Mesenchymal stem cell (in vitro differentiated cells and primary cell): ENCODE measurements around the gene CXorf51B. TPM values are rescaled to one million over a fixed set of nuclear protein-coding genes. Genes with fewer than 3 reads are reported as not detected.
"Not testable (repeated sequence)": the region's sequence is repeated elsewhere in the genome, so short reads cannot be mapped to it uniquely, and the experiment has no call there.

Source experiments
- DNase-seq: peaks from one replicate; pipeline ENCODE4 v3.0.0-alpha.2; 2013
- H2AFZ ChIP-seq: one replicate; pipeline ENCODE4 v1.6.1; 2013; ENCODE audit warnings: low read depth, mild to moderate bottlenecking, control low read depth, inconsistent platforms, low read length, moderate library complexity
- H2AK5ac ChIP-seq: 2 replicates; pipeline ENCODE4 v1.6.1; 2013; ENCODE audit warnings: low read length, moderate library complexity, mild to moderate bottlenecking, inconsistent platforms; ENCODE audit not compliant: severe bottlenecking
- H2BK120ac ChIP-seq: one replicate; pipeline ENCODE4 v1.6.1; 2013; ENCODE audit warnings: low read depth, mild to moderate bottlenecking, inconsistent platforms, low read length, moderate library complexity
- H2BK12ac ChIP-seq, 2 experiments: one replicate each; pipeline ENCODE4 v1.6.1; 2013; ENCODE audit warnings: inconsistent platforms in 2 of 2, low read length in 2 of 2, mild to moderate bottlenecking in 2 of 2, moderate library complexity in 2 of 2, control low read depth in 1 of 2
- H2BK15ac ChIP-seq: one replicate; pipeline ENCODE4 v1.6.1; 2013; ENCODE audit warnings: mild to moderate bottlenecking, low read depth, inconsistent platforms; ENCODE audit not compliant: poor library complexity, severe bottlenecking
- H2BK5ac ChIP-seq: 2 replicates; pipeline ENCODE4 v1.6.1; 2013; ENCODE audit warnings: low read depth, mild to moderate bottlenecking, low read length, control low read depth, inconsistent platforms; ENCODE audit not compliant: poor library complexity, severe bottlenecking
- H3K14ac ChIP-seq, 2 experiments: one replicate each; pipeline ENCODE4 v1.6.1; 2013; ENCODE audit warnings: inconsistent platforms in 2 of 2, low read length in 2 of 2, control low read depth in 1 of 2, mild to moderate bottlenecking in 1 of 2, moderate library complexity in 1 of 2
- H3K18ac ChIP-seq, 2 experiments: one replicate each; pipeline ENCODE4 v1.6.1; 2013; ENCODE audit warnings: inconsistent platforms in 2 of 2, low read length in 2 of 2, control low read depth in 1 of 2, low read depth in 1 of 2, mild to moderate bottlenecking in 1 of 2
- H3K23ac ChIP-seq, 2 experiments: one replicate each; pipeline ENCODE4 v1.6.1; 2013; ENCODE audit warnings: inconsistent platforms in 2 of 2, low read length in 2 of 2, mild to moderate bottlenecking in 2 of 2, moderate library complexity in 2 of 2, control low read depth in 1 of 2
- H3K27ac ChIP-seq: 2 replicates; pipeline ENCODE4 v1.5.1; 2013; ENCODE audit warnings: mild to moderate bottlenecking, moderate library complexity, low read length, control low read depth, inconsistent platforms; ENCODE audit not compliant: poor library complexity, severe bottlenecking
- H3K27me3 ChIP-seq, 2 experiments: 2 replicates each; pipeline versions ENCODE4 v1.6.1 to v1.7.0; 2013; ENCODE audit warnings: low read length in 2 of 2, mild to moderate bottlenecking in 2 of 2, moderate library complexity in 2 of 2, control low read depth in 1 of 2, inconsistent platforms in 1 of 2; ENCODE audit not compliant: control insufficient read depth in 1 of 2, insufficient read depth in 1 of 2
- H3K36me3 ChIP-seq, 2 experiments: 2 replicates each; pipeline versions ENCODE4 v1.6.1 to v1.7.0; 2013; ENCODE audit warnings: low read length in 2 of 2, control low read depth in 1 of 2, inconsistent platforms in 1 of 2, low read depth in 1 of 2, mild to moderate bottlenecking in 1 of 2; ENCODE audit not compliant: insufficient read depth in 2 of 2, control insufficient read depth in 1 of 2
- H3K4ac ChIP-seq, 2 experiments: one replicate each; pipeline ENCODE4 v1.6.1; 2013; ENCODE audit warnings: inconsistent platforms in 2 of 2, low read length in 2 of 2, mild to moderate bottlenecking in 2 of 2, moderate library complexity in 2 of 2, control low read depth in 1 of 2, low read depth in 1 of 2
- H3K4me1 ChIP-seq: 2 replicates; pipeline ENCODE4 v1.6.1; 2013; ENCODE audit warnings: low read depth, low read length, control low read depth; ENCODE audit not compliant: control insufficient read depth, insufficient read depth
- H3K4me2 ChIP-seq: 2 replicates; pipeline ENCODE4 v1.6.1; 2013; ENCODE audit warnings: low read length, mild to moderate bottlenecking, inconsistent platforms; ENCODE audit not compliant: poor library complexity, severe bottlenecking
- H3K4me3 ChIP-seq, 2 experiments: 2 replicates each; pipeline versions ENCODE4 v1.5.1 to v1.7.0; 2013; ENCODE audit warnings: low read length in 2 of 2, mild to moderate bottlenecking in 2 of 2, control low read depth in 1 of 2, low read depth in 1 of 2; ENCODE audit not compliant: insufficient read depth in 1 of 2
- H3K79me1 ChIP-seq: replicated peaks from 2 replicates; pipeline ENCODE4 v1.6.1; 2013; ENCODE audit warnings: mild to moderate bottlenecking, control low read depth, low read length, inconsistent platforms; ENCODE audit not compliant: poor library complexity, severe bottlenecking
- H3K9ac ChIP-seq: 2 replicates; pipeline ENCODE4 v1.7.0; 2013; ENCODE audit warnings: mild to moderate bottlenecking, low read length, moderate library complexity
- H3K9me3 ChIP-seq: 2 replicates; pipeline ENCODE4 v1.7.0; 2013; ENCODE audit warnings: mild to moderate bottlenecking, low read length; ENCODE audit not compliant: control insufficient read depth
- H4K8ac ChIP-seq: one replicate; pipeline ENCODE4 v1.6.1; 2013; ENCODE audit warnings: inconsistent platforms, mild to moderate bottlenecking, low read length, moderate library complexity
- H4K91ac ChIP-seq: one replicate; pipeline ENCODE4 v1.6.1; 2013; ENCODE audit warnings: mild to moderate bottlenecking, low read length, inconsistent platforms
- WGBS: methylation state at CpG from one replicate; pipeline ENCODE4 v1.1.7; 2013; ENCODE audit warnings: mixed read lengths; 5-methylcytosine and 5-hydroxymethylcytosine counted together
- polyA plus RNA-seq, 2 experiments: library from polyadenylated mRNA; stranded (reverse); fragments of 200-250 nt; gene quantifications; one replicate each; pipeline ENCODE4 v1.2.3, GENCODE V29; 2013

CXorf51B gene
- polyA plus RNA-seq (2013, experiment 1 of 2): not detected
- polyA plus RNA-seq (2013, experiment 2 of 2): not detected

- not testable (repeated sequence) for H3K18ac ChIP-seq, DNase-seq, H3K4me3 ChIP-seq, H2BK120ac ChIP-seq, H3K79me1 ChIP-seq, H3K4me1 ChIP-seq, H3K27ac ChIP-seq, H3K9me3 ChIP-seq, H2BK5ac ChIP-seq, H2AK5ac ChIP-seq, H3K27me3 ChIP-seq, H4K91ac ChIP-seq, H4K8ac ChIP-seq, H3K4me2 ChIP-seq, H2AFZ ChIP-seq, H2BK12ac ChIP-seq, H3K9ac ChIP-seq, H3K23ac ChIP-seq, H3K4ac ChIP-seq, H2BK15ac ChIP-seq, H3K14ac ChIP-seq, H3K36me3 ChIP-seq
- WGBS: no CpG with 5 or more reads among the region's 3 CpGs
These were observed at the start of gene CXorf51B for GRCh38 chrX:146809471-146809870. TSS of gene CXorf51B (plus strand) at chrX:146809771. CDS start at chrX:146809792, 21 bp downstream.

GRCh38 chrX:146814644-146815043, 5.1 kb downstream of the CXorf51B start, which contains the start of gene CXorf51A:
TSS of gene CXorf51A (minus strand) at chrX:146814744. CDS start at chrX:146814723, 21 bp downstream.
- H3K18ac ChIP-seq, H3K27me3 ChIP-seq, H3K36me3 ChIP-seq, H3K14ac ChIP-seq, H3K4ac ChIP-seq, H3K9me3 ChIP-seq, H2BK120ac ChIP-seq, H2AK5ac ChIP-seq, H3K9ac ChIP-seq, H3K4me2 ChIP-seq, H2BK12ac ChIP-seq, H2AFZ ChIP-seq, H2BK5ac ChIP-seq, H3K27ac ChIP-seq, H4K91ac ChIP-seq, H3K4me1 ChIP-seq, H3K4me3 ChIP-seq, H2BK15ac ChIP-seq, H4K8ac ChIP-seq, H3K23ac ChIP-seq, H3K79me1 ChIP-seq, DNase-seq: not testable (repeated sequence)
- no CpG with 5 or more reads among the region's 3 CpGs for WGBS

- no peaks in the 10 kb centered on the region for H3K27me3 ChIP-seq
- no peak overlapping the region for H2AK5ac ChIP-seq
- H4K8ac ChIP-seq: no peak overlapping the region
- H3K18ac ChIP-seq: no peak overlapping the region
- no peaks in the 10 kb centered on the region for H3K36me3 ChIP-seq
- no peak overlapping the region for H3K9ac ChIP-seq
- no peak overlapping the region for H3K4me3 ChIP-seq
- no peak for DNase-seq
- H3K4me2 ChIP-seq: no peak overlapping the region
- no peaks in the 10 kb centered on the region for H3K4me1 ChIP-seq
- H3K23ac ChIP-seq: no peak overlapping the region
- H3K9me3 ChIP-seq: peaks cover 13% of the 10 kb centered on the region
- whole genome bisulfite sequencing: 69% methylated on average over 2 of the region's 4 CpGs
- no peak overlapping the region for H2BK120ac ChIP-seq
- H2BK12ac ChIP-seq: no peak overlapping the region
- no peak overlapping the region for H3K4ac ChIP-seq
- no peak overlapping the region for H3K14ac ChIP-seq
- H2BK5ac ChIP-seq: no peak overlapping the region
- H2BK15ac ChIP-seq: no peak overlapping the region
- H2AFZ ChIP-seq: no peak overlapping the region
- H4K91ac ChIP-seq: no peak overlapping the region
- no peaks in the 10 kb centered on the region for H3K79me1 ChIP-seq
- no peak overlapping the region for H3K27ac ChIP-seq
These were observed 22.4 kb downstream of the CXorf51B start for GRCh38 chrX:146831994-146832393.

GRCh38 chrX:146854281-146854680, 44.7 kb downstream of the CXorf51B start:
- Histone ChIP-seq H4K8ac (no peak overlapping the region), H2BK5ac (no peak overlapping the region), H3K18ac (no peak overlapping the region), H2AK5ac (no peak overlapping the region), H3K79me1 (no peaks in the 10 kb centered on the region), H3K27me3 (no peaks in the 10 kb centered on the region), H4K91ac (no peak overlapping the region), H3K4me1 (no peaks in the 10 kb centered on the region), H2BK120ac (no peak overlapping the region), H3K23ac (no peak overlapping the region), H3K9ac (no peak overlapping the region), H3K36me3 (no peaks in the 10 kb centered on the region), H3K4ac (no peak overlapping the region), H2AFZ (no peak overlapping the region), H2BK12ac (no peak overlapping the region), H3K27ac (no peak overlapping the region), H3K4me3 (no peak overlapping the region), H3K4me2 (no peak overlapping the region), H3K9me3 (peaks cover 33% of the 10 kb centered on the region), H2BK15ac (no peak overlapping the region), H3K14ac (no peak overlapping the region)
- no peak for DNase-seq
- WGBS: no CpG with 5 or more reads among the region's 2 CpGs
